Fibroblast of mammary gland (primary cell): ENCODE data around the gene GTF3C2.
"Not testable (repeated sequence)": the region's sequence is repeated elsewhere in the genome, so short reads cannot be mapped to it uniquely, and the experiment has no call there.

Source experiments
- DNase-seq: peaks from one replicate; pipeline ENCODE4 v3.0.0-alpha.2; 2010; ENCODE audit warnings: low read depth
- H3K4me3 ChIP-seq: 2 replicates; pipeline ENCODE4 v1.5.1; 2011; ENCODE audit warnings: low read depth, mild to moderate bottlenecking, low read length, moderate library complexity; ENCODE audit not compliant: control insufficient read depth
- CTCF ChIP-seq: conservative IDR thresholded peaks from 2 replicates; pipeline ENCODE4 v1.5.1; 2011; ENCODE audit warnings: low read depth, low read length, inconsistent platforms; ENCODE audit not compliant: control insufficient read depth, insufficient read depth

The GTF3C2 gene

GRCh38 chr2:27356056-27356381 lies 545 bp downstream of the GTF3C2 start:
- no peak for TF ChIP-seq CTCF
- peak overlapping the region; percentile 99 for H3K4me3 ChIP-seq
- peak; percentile 63 for DNase-seq

- no peak for DNase-seq
- TF ChIP-seq CTCF, result no peak
- H3K4me3 ChIP-seq, result no peak overlapping the region
Observed at GRCh38 chr2:27354597-27354927, 2.0 kb downstream of the GTF3C2 start.

DNA sequence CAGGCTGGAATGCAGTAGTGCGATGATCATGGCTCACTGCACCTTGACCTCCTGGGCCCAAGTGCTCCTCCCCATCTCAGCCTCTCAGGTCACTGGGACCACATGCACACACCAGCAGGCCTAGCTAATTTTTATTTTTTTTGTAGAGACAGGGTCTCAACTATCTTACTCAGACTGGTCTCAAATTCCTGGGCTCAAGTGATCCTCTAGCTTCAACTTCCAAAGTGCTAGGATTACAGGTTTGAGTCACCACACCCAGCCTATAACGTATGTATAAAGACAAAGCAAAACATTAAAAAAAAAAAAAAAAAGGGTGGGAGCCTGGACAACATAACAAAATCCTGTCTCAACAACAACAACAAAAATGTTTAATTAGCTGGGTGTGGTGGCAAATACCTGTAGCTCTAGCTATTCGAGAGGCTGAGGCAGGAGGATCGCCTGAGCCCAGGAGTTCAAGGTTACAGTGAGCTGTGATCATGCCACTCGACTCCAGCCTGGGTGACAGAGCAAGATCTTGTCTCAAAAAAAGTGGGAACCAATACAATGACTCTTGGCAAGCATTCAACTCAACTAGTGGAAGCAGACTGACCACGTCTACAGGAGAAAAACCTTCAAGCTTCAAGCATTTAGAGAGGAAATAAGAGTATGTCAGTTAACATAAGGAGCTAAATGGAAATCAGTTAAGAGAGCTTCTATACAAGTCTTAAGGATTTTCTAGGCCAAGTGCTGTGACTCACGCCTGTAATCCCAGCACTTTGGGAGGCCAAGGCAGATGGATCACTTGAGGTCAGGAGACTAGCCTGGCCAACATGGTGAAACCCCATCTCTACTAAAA lies 2.6 kb downstream of the GTF3C2 start:
- DNase-seq, result peak; percentile 78
- no peak overlapping the region for H3K4me3 ChIP-seq
- no peak for TF ChIP-seq CTCF

DNA sequence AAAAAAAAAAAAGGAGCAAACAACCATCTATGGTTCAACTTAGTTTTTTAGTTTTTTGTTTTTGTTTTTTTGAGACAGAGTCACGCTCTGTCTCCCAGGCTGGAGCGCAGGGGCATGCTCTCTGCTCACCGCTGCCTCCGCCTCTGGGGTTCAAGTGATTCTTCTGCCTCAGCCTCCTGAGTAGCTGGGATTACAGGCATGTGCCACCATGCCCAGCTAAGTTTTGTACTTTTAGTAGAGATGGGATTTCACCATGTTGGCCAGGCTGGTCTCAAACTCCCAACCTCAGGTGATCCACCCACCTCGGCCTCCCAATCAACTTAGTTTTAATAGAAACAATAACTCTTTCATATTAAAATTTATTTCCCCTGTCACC lies 3.2 kb downstream of the GTF3C2 start:
- DNase-seq, H3K4me3 ChIP-seq: not testable (repeated sequence)

- H3K4me3 ChIP-seq, result no peak overlapping the region
- no peak for TF ChIP-seq CTCF
- DNase-seq, result no peak
Observed at GRCh38 chr2:27351802-27352598, 4.6 kb downstream of the GTF3C2 start.

GRCh38 chr2:27350106-27350693 lies 6.4 kb downstream of the GTF3C2 start:
- no peak for TF ChIP-seq CTCF
- no peak overlapping the region for H3K4me3 ChIP-seq
- no peak for DNase-seq

DNA sequence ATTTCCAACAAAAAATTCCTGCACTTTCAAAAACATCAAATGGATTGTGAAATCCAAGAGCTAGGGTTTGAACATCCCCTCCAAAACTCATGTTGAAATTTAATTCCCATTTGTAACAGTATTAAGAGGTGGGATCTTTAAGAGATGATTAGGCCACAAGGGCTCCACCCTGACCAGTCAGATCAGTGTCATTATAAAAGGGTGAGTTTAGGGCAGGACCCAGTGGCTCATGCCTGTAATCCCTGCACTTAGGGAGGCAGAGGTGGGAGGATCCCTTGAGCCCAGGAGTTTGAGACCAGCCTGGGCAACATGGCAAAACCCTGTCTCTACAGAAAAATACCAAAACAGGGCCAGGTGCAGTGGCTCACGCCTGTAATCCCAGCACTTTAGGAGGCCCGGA lies 8.9 kb downstream of the GTF3C2 start:
- no peak for TF ChIP-seq CTCF
- peak; percentile 58 for DNase-seq
- H3K4me3 ChIP-seq, result no peak overlapping the region
